Cortex of kidney (tissue), 1 donor: ENCODE measurements around the gene SNX24.
"Not testable (repeated sequence)": the region's sequence is repeated elsewhere in the genome, so short reads cannot be mapped to it uniquely, and the experiment has no call there.

Experiments used
- DNase-seq: peaks from one replicate; lab custom pipeline; 2025; lab: John Stamatoyannopoulos, UW

The SNX24 gene

GRCh38 chr5:122845229-122846050, at the start of gene SNX24:
SNX24 (plus strand) TSS chr5:122845613; CDS start chr5:122845634, 21 bp downstream.
- DNase-seq, result no peak

- no peak for DNase-seq
Observed at GRCh38 chr5:122805481-122805880, 39.9 kb upstream of the SNX24 start.

- DNase-seq, result no peak
Observed at GRCh38 chr5:122810405-122810804, 35.0 kb upstream of the SNX24 start.

GRCh38 chr5:122815218-122815767, 30.1 kb upstream of the SNX24 start:
- no peak for DNase-seq

GRCh38 chr5:122816756-122817155, 28.7 kb upstream of the SNX24 start:
- DNase-seq, result no peak

- no peak for DNase-seq
Observed at GRCh38 chr5:122831984-122832383, 13.4 kb upstream of the SNX24 start.

- no peak for DNase-seq
Observed at GRCh38 chr5:122835681-122836080, 9.7 kb upstream of the SNX24 start.

- DNase-seq, result no peak
Observed at GRCh38 chr5:122836947-122837346, 8.5 kb upstream of the SNX24 start.

GRCh38 chr5:122839731-122840130, 5.7 kb upstream of the SNX24 start:
- DNase-seq, result no peak

GRCh38 chr5:122842016-122842580, 3.3 kb upstream of the SNX24 start:
- no peak for DNase-seq

- DNase-seq, result no peak
Observed at GRCh38 chr5:122844136-122844909, 1.1 kb upstream of the SNX24 start.

GRCh38 chr5:122844910-122845228, 544 bp upstream of the SNX24 start:
- DNase-seq, result no peak

GRCh38 chr5:122846051-122846550, 688 bp downstream of the SNX24 start:
- no peak for DNase-seq

- no peak for DNase-seq
Observed at GRCh38 chr5:122847687-122848081, 2.3 kb downstream of the SNX24 start.

GRCh38 chr5:122849771-122850170, 4.4 kb downstream of the SNX24 start:
- DNase-seq, result no peak

- DNase-seq, result not testable (repeated sequence)
Observed at GRCh38 chr5:122857538-122857937, 12.1 kb downstream of the SNX24 start.

GRCh38 chr5:122858451-122858850, 13.0 kb downstream of the SNX24 start:
- no peak for DNase-seq

- DNase-seq, result no peak
Observed at GRCh38 chr5:122863240-122863639, 17.8 kb downstream of the SNX24 start.

- no peak for DNase-seq
Observed at GRCh38 chr5:122863721-122864120, 18.3 kb downstream of the SNX24 start.

- no peak for DNase-seq
Observed at GRCh38 chr5:122864400-122864799, 19.0 kb downstream of the SNX24 start.

- DNase-seq, result no peak
Observed at GRCh38 chr5:122864842-122865241, 19.4 kb downstream of the SNX24 start.

- DNase-seq, result no peak
Observed at GRCh38 chr5:122870219-122870856, 24.9 kb downstream of the SNX24 start.
